Endothelial cell (in vitro differentiated cells): Measurements from ENCODE around the gene CD247. TPM values are rescaled to one million over a fixed set of nuclear protein-coding genes. Genes with fewer than 3 reads are reported as not detected.

Experiments
- DNase-seq: peaks from one replicate; pipeline ENCODE4 v3.0.0; 2021; ENCODE audit warnings: low spot score
- H3K27ac Mint-ChIP-seq: one replicate; pipeline ENCODE4 v1.8.0; 2021; ENCODE audit warnings: mixed read lengths, inconsistent platforms; ENCODE audit not compliant: unreplicated experiment
- H3K27me3 Mint-ChIP-seq: one replicate; pipeline ENCODE4 v1.8.0; 2021; ENCODE audit warnings: mild to moderate bottlenecking, moderate library complexity, mixed read lengths, inconsistent platforms; ENCODE audit not compliant: unreplicated experiment
- H3K36me3 Mint-ChIP-seq: one replicate; pipeline ENCODE4 v1.8.0; 2021; ENCODE audit warnings: mild to moderate bottlenecking, low read depth, mixed read lengths, inconsistent platforms; ENCODE audit not compliant: unreplicated experiment
- H3K4me1 Mint-ChIP-seq: one replicate; pipeline ENCODE4 v1.8.0; 2021; ENCODE audit warnings: mild to moderate bottlenecking, mixed read lengths, inconsistent platforms; ENCODE audit not compliant: unreplicated experiment
- H3K4me3 Mint-ChIP-seq: one replicate; pipeline ENCODE4 v1.8.0; 2021; ENCODE audit warnings: mild to moderate bottlenecking, mixed read lengths, inconsistent platforms; ENCODE audit not compliant: unreplicated experiment
- H3K9me3 Mint-ChIP-seq: one replicate; pipeline ENCODE4 v1.8.0; 2021; ENCODE audit warnings: mixed read lengths, inconsistent platforms; ENCODE audit not compliant: unreplicated experiment
- CTCF ChIP-seq: fragments of 200-600 bp; sonication (generic); IDR thresholded peaks from one replicate; pipeline ENCODE4 v1.5.0; 2021; ENCODE audit warnings: antibody characterized with exemption; ENCODE audit not compliant: unreplicated experiment
- total RNA-seq: library from RNA; stranded (reverse); fragmentation: NEBNext Ultra II Directional; extraction: Animal tissue kit (Norgen Biotek cat#: 25700); gene quantifications from one replicate; pipeline ENCODE4 v1.2.1, GENCODE V29; 2021; ENCODE audit not compliant: unreplicated experiment

The CD247 gene
- total RNA-seq, 1 donor from 2014 or later: not detected

GRCh38 chr1:167431261-167431908 is 86.9 kb downstream of the CD247 start:
- Mint-ChIP-seq H3K4me1 (peaks cover 8% of the 10 kb centered on the region), H3K4me3 (no peak overlapping the region), H3K9me3 (no peaks in the 10 kb centered on the region), H3K27me3 (peaks cover 4% of the 10 kb centered on the region), H3K36me3 (peaks cover 4% of the 10 kb centered on the region), H3K27ac (no peak overlapping the region)
- no peak for TF ChIP-seq CTCF
- no peak for DNase-seq

DNA sequence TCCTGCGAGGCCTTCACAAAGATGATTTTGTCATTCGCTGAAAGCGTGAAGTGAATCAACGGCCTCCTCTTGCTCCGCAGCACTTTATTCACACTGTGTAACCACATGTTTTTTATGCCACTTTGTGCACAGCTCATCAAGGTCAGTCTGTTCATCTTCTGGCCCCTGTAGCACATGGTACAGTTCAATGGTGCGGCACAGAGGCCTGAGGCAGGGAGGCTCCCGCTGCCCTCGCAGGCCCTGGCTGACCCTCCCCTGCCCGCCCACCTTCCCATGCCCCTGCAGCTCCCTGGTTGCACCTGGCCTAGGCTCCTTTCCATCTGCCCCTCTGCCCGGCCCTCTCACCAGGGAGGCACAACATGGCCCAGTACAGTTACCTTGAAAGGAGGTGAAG is 87.5 kb downstream of the CD247 start:
- Mint-ChIP-seq H3K27ac (no peak overlapping the region), H3K9me3 (no peaks in the 10 kb centered on the region), H3K27me3 (peaks cover 4% of the 10 kb centered on the region), H3K36me3 (peaks cover 4% of the 10 kb centered on the region), H3K4me3 (no peak overlapping the region), H3K4me1 (peaks cover 8% of the 10 kb centered on the region)
- TF ChIP-seq CTCF: no peak
- no peak for DNase-seq

GRCh38 chr1:167430134-167430848 is 88.0 kb downstream of the CD247 start:
- Mint-ChIP-seq H3K4me3 (no peak overlapping the region), H3K36me3 (peaks cover 4% of the 10 kb centered on the region), H3K27ac (no peak overlapping the region), H3K9me3 (no peaks in the 10 kb centered on the region), H3K27me3 (peaks cover 4% of the 10 kb centered on the region), H3K4me1 (peaks cover 10% of the 10 kb centered on the region)
- no peak for TF ChIP-seq CTCF
- DNase-seq: no peak

DNA sequence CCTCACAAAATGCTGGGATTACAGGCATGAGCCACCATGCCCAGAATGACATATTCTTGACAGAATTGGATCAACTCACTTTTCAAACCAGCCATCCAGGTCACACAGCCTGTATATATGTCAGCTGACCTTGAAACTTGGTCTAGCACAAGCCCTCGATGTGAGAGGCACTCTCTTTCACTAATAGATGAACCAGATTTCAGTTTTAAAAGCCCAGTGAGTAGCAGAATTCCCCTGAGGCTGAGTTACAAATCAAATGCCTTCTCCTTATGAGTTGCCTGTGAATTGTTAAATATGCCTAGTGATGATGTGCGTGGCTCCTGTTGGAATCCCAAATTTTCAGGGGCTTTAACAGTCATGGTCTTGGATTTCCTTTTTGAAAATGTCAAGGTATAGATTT is 88.7 kb downstream of the CD247 start:
- H3K27me3 Mint-ChIP-seq: peaks cover 2% of the 10 kb centered on the region
- no peak overlapping the region for H3K4me3 Mint-ChIP-seq
- no peak for TF ChIP-seq CTCF
- no peak overlapping the region for H3K27ac Mint-ChIP-seq
- H3K36me3 Mint-ChIP-seq: peaks cover 4% of the 10 kb centered on the region
- H3K4me1 Mint-ChIP-seq: peaks cover 10% of the 10 kb centered on the region
- no peaks in the 10 kb centered on the region for H3K9me3 Mint-ChIP-seq
- DNase-seq: no peak

DNA sequence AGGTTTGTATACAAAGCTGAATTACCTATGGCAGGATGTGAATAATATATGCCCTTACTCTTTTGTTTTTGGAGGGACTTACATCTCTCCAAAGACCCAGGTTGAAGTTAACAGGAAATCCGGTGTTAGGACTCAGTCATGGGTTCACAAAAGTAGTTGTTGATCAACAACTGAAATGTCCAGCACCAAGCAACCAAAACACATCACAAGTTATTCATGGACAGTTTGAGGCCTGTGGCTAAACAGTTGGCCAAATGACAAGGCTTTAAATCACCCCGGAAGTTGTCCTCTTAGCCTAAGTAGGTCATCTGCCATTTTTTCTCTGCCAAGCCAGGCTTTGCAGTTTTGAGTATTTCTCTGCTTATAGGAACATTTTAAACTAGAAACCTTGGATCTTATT is 89.9 kb downstream of the CD247 start:
- peaks cover 10% of the 10 kb centered on the region for H3K4me1 Mint-ChIP-seq

More for the DNA sequence above, 89.9 kb downstream of the CD247 start:
- no peak overlapping the region for H3K4me3 Mint-ChIP-seq
- DNase-seq: no peak
- H3K27ac Mint-ChIP-seq: no peak overlapping the region
- no peak for TF ChIP-seq CTCF
- H3K27me3 Mint-ChIP-seq: peaks cover 2% of the 10 kb centered on the region
- H3K9me3 Mint-ChIP-seq: no peaks in the 10 kb centered on the region
- H3K36me3 Mint-ChIP-seq: peaks cover 1% of the 10 kb centered on the region
